ENCODE data around the gene ZFYVE19. TPM values are rescaled to one million over a fixed set of nuclear protein-coding genes. Genes with fewer than 3 reads are reported as not detected.
A peak's percentile ranks its signal among the peaks of the same experiment; 100 is the strongest.

The ZFYVE19 gene
- total RNA-seq, 4 donors from 2014 or later: 16.5 to 33.4 (median 28.9) TPM

DNA sequence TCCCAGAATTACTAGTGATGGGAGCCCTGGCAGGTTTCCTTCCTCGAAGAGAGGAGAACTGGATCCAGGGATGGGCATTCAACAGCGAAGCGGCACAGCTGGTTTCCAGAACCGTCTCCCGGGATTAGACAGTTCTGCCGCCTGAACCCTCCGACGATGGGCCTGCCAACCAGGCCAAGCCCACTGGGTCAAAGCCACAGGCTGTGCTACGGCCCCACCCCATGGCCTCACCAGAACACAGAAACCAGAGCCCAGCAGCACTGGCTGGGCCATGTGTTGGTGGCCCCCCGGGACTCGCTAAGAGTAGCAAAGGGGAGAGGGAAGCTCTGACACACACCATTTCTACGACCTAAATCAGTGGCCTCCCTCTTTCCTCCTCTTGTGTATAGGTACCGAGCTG is 34.9 kb upstream of the ZFYVE19 start:
- Histone ChIP-seq H3K27me3 (no peaks in the 10 kb centered on the region), H3K27ac (peak overlapping the region in 3 of 4 donors; percentile 14 to 88 (median 29)), H3K4me1 (peaks cover 42 to 79% (median 45%) of the 10 kb centered on the region in 3 donors), H3K9me3 (no peaks in the 10 kb centered on the region), H3K36me3 (peaks cover 16 to 75% (median 30%) of the 10 kb centered on the region in 3 donors), H3K4me3 (peak overlapping the region in 2 of 4 donors; percentile 45 to 48)
- intact Hi-C loops (cut with DNase I): no loop called here
- 60 to 62% methylated on average over 1 to 7 of the region's 13 CpGs for WGBS, 2 donors
- TF ChIP-seq, protein P1, sequence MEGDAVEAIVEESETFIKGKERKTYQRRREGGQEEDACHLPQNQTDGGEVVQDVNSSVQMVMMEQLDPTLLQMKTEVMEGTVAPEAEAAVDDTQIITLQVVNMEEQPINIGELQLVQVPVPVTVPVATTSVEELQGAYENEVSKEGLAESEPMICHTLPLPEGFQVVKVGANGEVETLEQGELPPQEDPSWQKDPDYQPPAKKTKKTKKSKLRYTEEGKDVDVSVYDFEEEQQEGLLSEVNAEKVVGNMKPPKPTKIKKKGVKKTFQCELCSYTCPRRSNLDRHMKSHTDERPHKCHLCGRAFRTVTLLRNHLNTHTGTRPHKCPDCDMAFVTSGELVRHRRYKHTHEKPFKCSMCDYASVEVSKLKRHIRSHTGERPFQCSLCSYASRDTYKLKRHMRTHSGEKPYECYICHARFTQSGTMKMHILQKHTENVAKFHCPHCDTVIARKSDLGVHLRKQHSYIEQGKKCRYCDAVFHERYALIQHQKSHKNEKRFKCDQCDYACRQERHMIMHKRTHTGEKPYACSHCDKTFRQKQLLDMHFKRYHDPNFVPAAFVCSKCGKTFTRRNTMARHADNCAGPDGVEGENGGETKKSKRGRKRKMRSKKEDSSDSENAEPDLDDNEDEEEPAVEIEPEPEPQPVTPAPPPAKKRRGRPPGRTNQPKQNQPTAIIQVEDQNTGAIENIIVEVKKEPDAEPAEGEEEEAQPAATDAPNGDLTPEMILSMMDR (IDR thresholded peaks at IDR 0.05): no peak
- TF ChIP-seq POLR2A (IDR thresholded peaks at IDR 0.05): no peak
- DNase-seq: no peak

DNA sequence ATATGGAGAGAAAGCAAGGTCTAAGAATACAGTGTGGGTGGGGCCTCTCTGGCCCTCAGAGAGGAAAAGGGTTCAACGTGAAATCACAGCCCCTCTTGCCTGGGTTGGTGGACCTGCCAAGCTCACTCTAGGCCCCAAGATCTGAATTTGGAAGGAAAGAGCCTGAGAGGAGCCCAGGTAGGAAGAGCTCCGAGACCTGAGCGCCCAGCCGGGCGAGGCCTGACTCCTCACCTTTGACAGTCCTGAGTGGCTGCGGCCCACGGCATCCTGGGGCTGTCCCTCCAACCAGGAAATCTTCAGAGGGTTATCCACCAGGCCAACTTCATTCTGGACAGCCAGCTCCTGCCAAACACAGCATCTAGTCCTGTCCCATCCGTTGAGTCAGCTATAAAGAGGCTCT is 33.4 kb upstream of the ZFYVE19 start:
- H3K36me3 ChIP-seq: peaks cover 9 to 76% (median 26%) of the 10 kb centered on the region in 3 donors
- WGBS, 2 donors: 94 to 98% methylated on average over 5 to 8 of the region's 8 CpGs
- no peaks in the 10 kb centered on the region for H3K9me3 ChIP-seq
- no peak for DNase-seq
- H3K4me1 ChIP-seq: peaks cover 29 to 72% (median 36%) of the 10 kb centered on the region in 3 donors
- H3K27me3 ChIP-seq: no peaks in the 10 kb centered on the region
- H3K4me3 ChIP-seq: no peak overlapping the region
- intact Hi-C loops (cut with DNase I): no loop called here
- H3K27ac ChIP-seq: peak overlapping the region in 1 of 4 donors; percentile 14
- TF ChIP-seq, protein P1 (IDR thresholded peaks at IDR 0.05): no peak
- TF ChIP-seq POLR2A (IDR thresholded peaks at IDR 0.05): no peak

DNA sequence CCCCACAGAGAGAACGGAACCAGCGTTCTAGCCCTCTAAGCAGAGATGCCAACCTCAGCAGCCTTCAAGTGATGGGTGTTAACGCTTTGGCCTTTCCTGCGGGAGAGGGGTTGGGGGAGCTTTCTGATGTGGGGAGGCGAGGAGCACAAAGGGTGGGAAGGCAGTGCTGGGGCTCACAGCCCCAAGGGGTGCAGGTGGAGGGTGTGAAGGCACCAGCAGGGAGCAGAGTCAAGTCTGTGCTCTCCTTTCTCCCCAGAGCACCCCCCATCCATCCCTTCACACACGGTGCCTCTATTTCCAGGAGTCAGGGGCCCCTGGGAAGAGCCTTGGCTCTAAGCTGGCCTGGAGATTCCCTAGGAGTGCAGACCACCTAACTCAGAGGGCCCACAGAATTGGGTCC is 33.0 kb upstream of the ZFYVE19 start:
- intact Hi-C loops (cut with DNase I): no loop called here
- DNase-seq: no peak
- H3K4me3 ChIP-seq: no peak overlapping the region
- H3K27me3 ChIP-seq: no peaks in the 10 kb centered on the region
- peaks cover 25 to 68% (median 32%) of the 10 kb centered on the region in 3 donors for H3K4me1 ChIP-seq
- no peak overlapping the region for H3K27ac ChIP-seq
- TF ChIP-seq, protein P1 (IDR thresholded peaks at IDR 0.05): no peak
- TF ChIP-seq POLR2A (IDR thresholded peaks at IDR 0.05): no peak
- WGBS, 2 donors: 100% methylated on average over 2 of the region's 6 CpGs; no CpG with 5 or more reads in 1 of the 2 donors
- H3K36me3 ChIP-seq: peaks cover 10 to 80% (median 26%) of the 10 kb centered on the region in 3 donors
- H3K9me3 ChIP-seq: no peaks in the 10 kb centered on the region

DNA sequence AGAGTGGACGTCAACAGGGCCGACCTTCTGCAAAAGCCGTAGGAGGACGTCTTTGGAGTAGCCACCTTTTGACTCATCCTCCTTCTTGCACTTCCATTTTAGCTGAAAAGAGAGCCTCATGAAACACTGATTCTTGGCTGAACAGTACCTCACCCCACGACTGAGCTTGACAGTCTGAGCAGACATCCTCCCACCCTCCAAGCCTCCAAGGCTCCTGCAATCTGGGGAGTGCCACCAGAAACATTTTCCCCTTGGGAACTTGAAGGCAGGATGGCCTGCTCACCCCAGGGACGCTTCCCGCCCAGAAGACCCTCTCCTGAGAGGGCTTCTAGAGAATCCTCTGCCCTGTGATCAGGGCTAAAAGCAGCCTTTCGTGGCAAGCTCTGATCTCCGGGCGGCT is 31.9 kb upstream of the ZFYVE19 start:
- peaks cover 13 to 91% (median 26%) of the 10 kb centered on the region in 3 donors for H3K36me3 ChIP-seq
- H3K4me3 ChIP-seq: no peak overlapping the region
- no peaks in the 10 kb centered on the region for H3K27me3 ChIP-seq
- DNase-seq: no peak
- H3K27ac ChIP-seq: peak overlapping the region in 1 of 4 donors; percentile 88
- WGBS, 2 donors: 89 to 97% methylated on average over 4 to 5 of the region's 10 CpGs
- no peak for TF ChIP-seq POLR2A (IDR thresholded peaks at IDR 0.05)
- TF ChIP-seq, protein P1 (IDR thresholded peaks at IDR 0.05): no peak
- no peaks in the 10 kb centered on the region for H3K9me3 ChIP-seq
- intact Hi-C loops (cut with DNase I): no loop called here
- H3K4me1 ChIP-seq: peaks cover 14 to 57% (median 24%) of the 10 kb centered on the region in 3 donors

DNA sequence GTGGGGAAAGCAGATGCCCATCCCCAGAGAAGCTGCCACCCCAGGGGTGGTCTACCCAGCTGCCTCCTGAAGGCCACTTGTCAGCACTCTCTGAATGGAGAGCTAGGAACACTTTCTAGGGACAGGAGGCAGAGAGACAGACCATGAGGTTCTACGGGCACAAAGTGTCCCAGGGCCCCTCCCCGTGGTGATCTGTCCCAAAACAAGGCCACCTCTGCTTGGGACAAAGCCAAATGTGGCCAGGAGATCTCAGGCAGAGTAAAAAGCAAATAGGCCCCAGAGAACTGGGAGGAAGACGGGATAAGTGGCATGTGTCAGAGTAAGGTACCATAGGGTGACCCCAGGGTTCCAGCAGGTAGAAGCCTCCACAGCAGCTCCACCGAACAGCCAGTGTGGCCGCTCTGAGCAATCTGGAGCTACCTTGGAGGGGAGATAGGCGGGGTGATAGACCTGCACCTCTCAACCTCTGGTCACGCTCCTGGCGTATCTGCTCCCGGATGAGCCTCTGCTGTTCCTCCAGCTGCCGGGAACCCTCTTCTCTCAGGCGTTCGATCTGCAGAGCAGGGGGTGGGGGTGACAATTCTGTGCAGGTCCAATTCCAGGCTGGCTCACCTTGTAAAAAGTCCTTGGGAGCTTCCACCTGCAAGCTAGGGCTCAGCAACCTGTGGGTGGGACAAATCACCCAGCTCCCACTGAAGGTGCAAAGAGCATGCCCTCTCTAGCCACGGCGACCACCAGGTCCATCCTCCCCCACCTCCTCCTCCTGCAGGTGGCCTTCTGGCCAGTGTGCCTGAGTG is 31.0 kb upstream of the ZFYVE19 start:
- intact Hi-C loops (cut with DNase I): no loop called here
- peaks cover 13 to 95% (median 26%) of the 10 kb centered on the region in 3 donors for H3K36me3 ChIP-seq
- no peaks in the 10 kb centered on the region for H3K27me3 ChIP-seq
- H3K9me3 ChIP-seq: no peaks in the 10 kb centered on the region
- peaks cover 5 to 47% (median 21%) of the 10 kb centered on the region in 3 donors for H3K4me1 ChIP-seq
- H3K27ac ChIP-seq: peak overlapping the region; percentile 67 to 88 (median 77)
- TF ChIP-seq POLR2A (IDR thresholded peaks at IDR 0.05): no peak
- TF ChIP-seq, protein P1 (IDR thresholded peaks at IDR 0.05): no peak
- 89 to 90% methylated on average over 6 to 10 of the region's 14 CpGs for WGBS, 2 donors
- DNase-seq: no peak
- peak overlapping the region in 3 of 4 donors; percentile 22 to 34 (median 26) for H3K4me3 ChIP-seq
